SK-N-SH (cell line): ENCODE data around the gene TRPM8. TPM values are rescaled to one million over a fixed set of nuclear protein-coding genes. Genes with fewer than 3 reads are reported as not detected.

ENCODE experiments used
- CTCF ChIA-PET: fragments of 300-600, 350-600 bp; formaldehyde crosslinking; extraction: SDS; loops from one replicate; lab custom pipeline; 2021; lab: Yijun Ruan, JAX
- POLR2A ChIA-PET: fragments of 350-600 bp; sonication (Branson Sonifier 250); formaldehyde crosslinking; extraction: SDS; loops from one replicate; lab custom pipeline; 2020; ENCODE audit warnings: antibody characterized with exemption, inconsistent platforms; lab: Yijun Ruan, JAX
- DNase-seq: peaks from one replicate; pipeline ENCODE4 v3.0.0; 2012
- H2AFZ ChIP-seq: fragments of 200-600 bp; sonication (generic); 2 replicates; pipeline ENCODE4 v1.8.1; 2016; ENCODE audit warnings: antibody characterized with exemption, mild to moderate bottlenecking, low read depth
- H3F3A ChIP-seq: fragments of 200-600 bp; sonication (generic); replicated peaks from 2 replicates; pipeline ENCODE3; 2016; ENCODE audit warnings: antibody characterized with exemption, mild to moderate bottlenecking; ENCODE audit not compliant: insufficient read depth
- H3K27ac ChIP-seq, 2 experiments: fragments of 200-500 bp in 1 of 2; fragments of 200-600 bp in 1 of 2; sonication (Bioruptor generic) in 1 of 2; sonication (generic), shearing (Covaris generic) in 1 of 2; 2 replicates each; pipeline versions ENCODE4 v1.5.1 to v1.6.1; 2014 to 2016; ENCODE audit warnings: low read depth in 2 of 2, inconsistent platforms in 1 of 2, low read length in 1 of 2, mild to moderate bottlenecking in 1 of 2, mixed read lengths in 1 of 2
- H3K27me3 ChIP-seq: fragments of 200-600 bp; sonication (generic), shearing (Covaris generic); 2 replicates; pipeline ENCODE4 v1.6.1; 2016; ENCODE audit warnings: mixed run types; ENCODE audit not compliant: insufficient read depth
- H3K36me3 ChIP-seq, 2 experiments: fragments of 200-500 bp in 1 of 2; fragments of 200-600 bp in 1 of 2; sonication (Bioruptor generic) in 1 of 2; sonication (generic) in 1 of 2; replicated peaks in 1 of 2; 2 replicates each; pipeline versions ENCODE3 to v1.5.1; 2014 to 2016; ENCODE audit warnings: low read length in 1 of 2, mild to moderate bottlenecking in 1 of 2; ENCODE audit not compliant: insufficient read depth in 2 of 2, control insufficient read depth in 1 of 2
- H3K4me1 ChIP-seq, 2 experiments: fragments of 200-500 bp in 1 of 2; fragments of 200-600 bp in 1 of 2; sonication (Bioruptor generic) in 1 of 2; sonication (generic), shearing (Covaris generic) in 1 of 2; 2 replicates each; pipeline versions ENCODE4 v1.5.1 to v1.6.1; 2014 to 2016; ENCODE audit warnings: low read depth in 1 of 2, low read length in 1 of 2, mixed run types in 1 of 2; ENCODE audit not compliant: insufficient read depth in 2 of 2, control insufficient read depth in 1 of 2
- H3K4me2 ChIP-seq: fragments of 200-600 bp; sonication (generic), shearing (Covaris generic); 2 replicates; pipeline ENCODE4 v1.6.1; 2017; ENCODE audit warnings: mixed run types
- H3K4me3 ChIP-seq, 2 experiments: fragments of 200-500 bp in 1 of 2; fragments of 200-600 bp in 1 of 2; sonication (Bioruptor generic) in 1 of 2; sonication (generic), shearing (Covaris generic) in 1 of 2; 2 replicates each; pipeline versions ENCODE4 v1.5.1 to v1.8.1; 2014 to 2016; ENCODE audit warnings: low read depth in 2 of 2, inconsistent platforms in 1 of 2, low read length in 1 of 2, mild to moderate bottlenecking in 1 of 2, mixed read lengths in 1 of 2, moderate library complexity in 1 of 2
- H3K79me2 ChIP-seq: fragments of 200-600 bp; sonication (generic); 2 replicates; pipeline ENCODE4 v1.8.1; 2017; ENCODE audit warnings: mild to moderate bottlenecking; ENCODE audit not compliant: insufficient read depth
- H3K9ac ChIP-seq: fragments of 200-600 bp; sonication (generic); 2 replicates; pipeline ENCODE4 v1.6.1; 2017; ENCODE audit warnings: mixed run types
- H3K9me2 ChIP-seq: fragments of 200-600 bp; sonication (generic); 2 replicates; pipeline ENCODE4 v1.6.1; 2017; ENCODE audit warnings: mixed run types
- H3K9me3 ChIP-seq: fragments of 200-600 bp; sonication (generic); 2 replicates; pipeline ENCODE4 v1.6.1; 2017; ENCODE audit warnings: mixed run types, mild to moderate bottlenecking, moderate library complexity
- H4K20me1 ChIP-seq: fragments of 200-600 bp; sonication (generic); 2 replicates; pipeline ENCODE4 v1.6.1; 2017; ENCODE audit warnings: mild to moderate bottlenecking, mixed run types; ENCODE audit not compliant: insufficient read depth
- CHD2 ChIP-seq: fragments of 150-350 bp; IDR thresholded peaks from 2 replicates; pipeline ENCODE4 v1.6.1; 2018; ENCODE audit warnings: low read length; ENCODE audit not compliant: partially characterized antibody
- FOSL2 ChIP-seq: IDR thresholded peaks from 2 replicates; pipeline ENCODE4 v1.4.0; 2012; ENCODE audit warnings: low read depth, mild to moderate bottlenecking, moderate library complexity, borderline replicate concordance
- GABPA ChIP-seq: IDR thresholded peaks from 2 replicates; pipeline ENCODE4 v1.4.0; 2012; ENCODE audit warnings: low read depth, mild to moderate bottlenecking
- JUND ChIP-seq: IDR thresholded peaks from 2 replicates; pipeline ENCODE4 v1.4.0; 2012
- MXI1 ChIP-seq: IDR thresholded peaks from 2 replicates; pipeline ENCODE4 v1.6.1; 2012; ENCODE audit warnings: mild to moderate bottlenecking, low read depth, low read length, improper control_type of control experiment
- NFIC ChIP-seq: IDR thresholded peaks from 2 replicates; pipeline ENCODE4 v1.4.0; 2012; ENCODE audit warnings: borderline replicate concordance
- POLR2AphosphoS5 ChIP-seq: IDR thresholded peaks from 2 replicates; pipeline ENCODE4 v1.6.1; 2012; ENCODE audit warnings: low read depth, low read length
- RAD21 ChIP-seq: IDR thresholded peaks from 2 replicates; pipeline ENCODE4 v1.6.1; 2012; ENCODE audit warnings: mild to moderate bottlenecking, low read length
- RCOR1 ChIP-seq: fragments of 150-350 bp; IDR thresholded peaks from 2 replicates; pipeline ENCODE4 v1.6.1; 2017; ENCODE audit warnings: antibody characterized with exemption, low read length
- RXRA ChIP-seq: IDR thresholded peaks from 2 replicates; pipeline ENCODE4 v1.4.0; 2012; ENCODE audit warnings: low read depth, mild to moderate bottlenecking, borderline replicate concordance
- SIN3A ChIP-seq: IDR thresholded peaks from 2 replicates; pipeline ENCODE4 v1.6.1; 2012; ENCODE audit warnings: low read depth, mild to moderate bottlenecking, low read length, moderate library complexity, borderline replicate concordance
- TCF12 ChIP-seq: IDR thresholded peaks from 2 replicates; pipeline ENCODE4 v1.4.0; 2012
- TEAD4 ChIP-seq: IDR thresholded peaks from 2 replicates; pipeline ENCODE4 v1.4.0; 2012; ENCODE audit warnings: mild to moderate bottlenecking, borderline replicate concordance; ENCODE audit not compliant: insufficient read depth
- YY1 ChIP-seq: IDR thresholded peaks from 2 replicates; pipeline ENCODE4 v1.4.0; 2012; ENCODE audit warnings: low read depth, mild to moderate bottlenecking
- WGBS: methylation state at CpG from one replicate; pipeline ENCODE4 v1.1.6; 2017; ENCODE audit warnings: low lambda C conversion rate; 5-methylcytosine and 5-hydroxymethylcytosine counted together
- polyA plus RNA-seq, 3 experiments: library from polyadenylated mRNA; depleted of rRNA; stranded (reverse); fragments of >200 nt; gene quantifications; 2 replicates each; pipeline ENCODE4 v1.2.3, GENCODE V29; 2012
- TF ChIP-seq, protein P1 (sequence below): fragments of 200-600 bp; sonication (generic); IDR thresholded peaks from 2 replicates; pipeline ENCODE4 v1.6.1; 2017; ENCODE audit warnings: antibody characterized with exemption, mild to moderate bottlenecking, moderate library complexity
- TF ChIP-seq, protein P2 (sequence below): fragments of 150-350 bp; IDR thresholded peaks from 2 replicates; pipeline ENCODE4 v1.6.1; 2017; ENCODE audit warnings: antibody characterized with exemption, low read length, low read depth, borderline replicate concordance
- TF ChIP-seq, protein P3 (sequence below): IDR thresholded peaks from 2 replicates; pipeline ENCODE4 v1.4.0; 2012; ENCODE audit warnings: low read depth, borderline replicate concordance
- TF ChIP-seq, protein P4 (sequence below): IDR thresholded peaks from 2 replicates; pipeline ENCODE4 v1.6.1; 2012; ENCODE audit warnings: mild to moderate bottlenecking, low read depth, low read length, moderate library complexity
- TF ChIP-seq, protein P5 (sequence below): IDR thresholded peaks from 2 replicates; pipeline ENCODE4 v1.4.0; 2012; ENCODE audit warnings: low read depth

The TRPM8 gene
- polyA plus RNA-seq, 1 of the 3 experiments (the other 2 are of a cell fraction), result 0.85 TPM

DNA sequence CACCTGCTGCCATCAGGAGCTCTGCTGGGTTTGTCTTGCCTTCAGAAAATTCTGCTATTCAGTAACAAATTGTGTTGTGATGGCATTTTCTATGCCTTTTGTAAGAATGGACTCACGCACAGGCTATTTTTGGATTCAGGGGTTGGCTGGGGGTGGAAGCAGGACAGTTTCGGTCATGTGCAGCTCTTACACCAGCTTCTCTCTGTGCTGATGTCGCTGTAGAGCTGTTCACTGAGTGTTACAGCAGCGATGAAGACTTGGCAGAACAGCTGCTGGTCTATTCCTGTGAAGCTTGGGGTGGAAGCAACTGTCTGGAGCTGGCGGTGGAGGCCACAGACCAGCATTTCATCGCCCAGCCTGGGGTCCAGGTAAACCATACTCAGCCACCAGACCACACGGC lies 49.2 kb downstream of the TRPM8 start (continued):
- TF ChIP-seq, protein P1, sequence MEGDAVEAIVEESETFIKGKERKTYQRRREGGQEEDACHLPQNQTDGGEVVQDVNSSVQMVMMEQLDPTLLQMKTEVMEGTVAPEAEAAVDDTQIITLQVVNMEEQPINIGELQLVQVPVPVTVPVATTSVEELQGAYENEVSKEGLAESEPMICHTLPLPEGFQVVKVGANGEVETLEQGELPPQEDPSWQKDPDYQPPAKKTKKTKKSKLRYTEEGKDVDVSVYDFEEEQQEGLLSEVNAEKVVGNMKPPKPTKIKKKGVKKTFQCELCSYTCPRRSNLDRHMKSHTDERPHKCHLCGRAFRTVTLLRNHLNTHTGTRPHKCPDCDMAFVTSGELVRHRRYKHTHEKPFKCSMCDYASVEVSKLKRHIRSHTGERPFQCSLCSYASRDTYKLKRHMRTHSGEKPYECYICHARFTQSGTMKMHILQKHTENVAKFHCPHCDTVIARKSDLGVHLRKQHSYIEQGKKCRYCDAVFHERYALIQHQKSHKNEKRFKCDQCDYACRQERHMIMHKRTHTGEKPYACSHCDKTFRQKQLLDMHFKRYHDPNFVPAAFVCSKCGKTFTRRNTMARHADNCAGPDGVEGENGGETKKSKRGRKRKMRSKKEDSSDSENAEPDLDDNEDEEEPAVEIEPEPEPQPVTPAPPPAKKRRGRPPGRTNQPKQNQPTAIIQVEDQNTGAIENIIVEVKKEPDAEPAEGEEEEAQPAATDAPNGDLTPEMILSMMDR, result no peak
- TF ChIP-seq NFIC (no peak), JUND (no peak), SIN3A (no peak), YY1 (no peak), RXRA (no peak), TEAD4 (no peak), FOSL2 (no peak)
- TF ChIP-seq, protein P2, sequence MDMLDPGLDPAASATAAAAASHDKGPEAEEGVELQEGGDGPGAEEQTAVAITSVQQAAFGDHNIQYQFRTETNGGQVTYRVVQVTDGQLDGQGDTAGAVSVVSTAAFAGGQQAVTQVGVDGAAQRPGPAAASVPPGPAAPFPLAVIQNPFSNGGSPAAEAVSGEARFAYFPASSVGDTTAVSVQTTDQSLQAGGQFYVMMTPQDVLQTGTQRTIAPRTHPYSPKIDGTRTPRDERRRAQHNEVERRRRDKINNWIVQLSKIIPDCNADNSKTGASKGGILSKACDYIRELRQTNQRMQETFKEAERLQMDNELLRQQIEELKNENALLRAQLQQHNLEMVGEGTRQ, result no peak

DNA sequence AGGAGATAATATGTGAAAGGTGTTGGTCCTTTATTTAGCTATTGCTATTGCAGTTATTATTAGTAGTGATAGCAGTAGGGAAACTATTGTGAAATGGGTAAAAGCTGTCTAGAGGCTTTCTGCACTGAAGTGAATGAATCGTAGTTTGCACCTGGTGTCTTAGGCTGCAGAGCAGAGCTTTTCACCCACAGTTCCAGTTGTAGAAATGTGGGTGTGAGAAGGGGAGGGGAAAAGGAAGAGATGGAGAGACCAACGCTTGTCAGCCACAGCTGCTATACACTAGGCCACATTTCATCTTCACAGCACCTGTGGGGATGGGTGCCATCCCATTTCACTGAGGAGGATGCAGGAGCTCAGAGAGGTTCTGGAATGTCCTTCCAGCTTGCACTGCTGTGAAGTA lies 50.0 kb downstream of the TRPM8 start:
- H2AFZ ChIP-seq, result no peak overlapping the region
- no peaks in the 10 kb centered on the region for H3K79me2 ChIP-seq
- CTCF ChIA-PET, result interaction anchor here (1.4 kb wide), 2 partner anchors 14 to 534 kb away, joined by 3 to 5 read pairs; no protein-coding TSS in a partner anchor
- no peak overlapping the region for H3K9ac ChIP-seq
- no peaks in the 10 kb centered on the region for H3F3A ChIP-seq
- POLR2A ChIA-PET, result no interaction called here
- no peaks in the 10 kb centered on the region for H3K9me3 ChIP-seq
- no peaks in the 10 kb centered on the region for H3K27me3 ChIP-seq
- no peak overlapping the region for H3K27ac ChIP-seq
- H3K4me3 ChIP-seq, result no peak overlapping the region
- no peaks in the 10 kb centered on the region for H3K9me2 ChIP-seq
- H3K4me1 ChIP-seq, result no peaks in the 10 kb centered on the region
- no peaks in the 10 kb centered on the region for H4K20me1 ChIP-seq
- WGBS, result 91% methylated on average over 2 of the region's 2 CpGs
- TF ChIP-seq, protein P3, sequence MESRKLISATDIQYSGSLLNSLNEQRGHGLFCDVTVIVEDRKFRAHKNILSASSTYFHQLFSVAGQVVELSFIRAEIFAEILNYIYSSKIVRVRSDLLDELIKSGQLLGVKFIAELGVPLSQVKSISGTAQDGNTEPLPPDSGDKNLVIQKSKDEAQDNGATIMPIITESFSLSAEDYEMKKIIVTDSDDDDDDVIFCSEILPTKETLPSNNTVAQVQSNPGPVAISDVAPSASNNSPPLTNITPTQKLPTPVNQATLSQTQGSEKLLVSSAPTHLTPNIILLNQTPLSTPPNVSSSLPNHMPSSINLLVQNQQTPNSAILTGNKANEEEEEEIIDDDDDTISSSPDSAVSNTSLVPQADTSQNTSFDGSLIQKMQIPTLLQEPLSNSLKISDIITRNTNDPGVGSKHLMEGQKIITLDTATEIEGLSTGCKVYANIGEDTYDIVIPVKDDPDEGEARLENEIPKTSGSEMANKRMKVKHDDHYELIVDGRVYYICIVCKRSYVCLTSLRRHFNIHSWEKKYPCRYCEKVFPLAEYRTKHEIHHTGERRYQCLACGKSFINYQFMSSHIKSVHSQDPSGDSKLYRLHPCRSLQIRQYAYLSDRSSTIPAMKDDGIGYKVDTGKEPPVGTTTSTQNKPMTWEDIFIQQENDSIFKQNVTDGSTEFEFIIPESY, result no peak
- H3K4me2 ChIP-seq, result no peak overlapping the region
- no peaks in the 10 kb centered on the region for H3K36me3 ChIP-seq
- DNase-seq, result no peak

DNA sequence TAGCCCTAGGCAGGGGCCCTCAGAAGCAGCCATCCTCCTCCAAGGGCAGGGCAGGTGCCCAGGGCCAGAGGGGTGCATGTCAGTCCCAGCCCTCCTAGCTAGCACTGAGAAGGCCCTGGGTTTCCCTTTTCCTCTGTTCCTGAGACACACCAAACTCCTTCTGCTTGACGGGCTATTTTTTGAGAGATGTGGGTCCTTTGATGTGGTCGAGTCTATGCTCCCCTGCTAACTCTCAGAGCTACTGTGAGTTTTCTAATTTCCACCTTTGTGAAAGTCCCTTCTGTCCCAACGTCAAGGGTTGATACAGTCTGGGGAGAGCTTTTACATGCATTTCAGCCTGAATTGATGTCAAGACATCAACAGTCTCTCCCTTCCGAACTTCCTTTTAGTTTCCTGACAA lies 51.4 kb downstream of the TRPM8 start:
- no peak overlapping the region for H3K4me3 ChIP-seq
- ChIA-PET CTCF (interaction anchor here (0.9 kb wide), 1 partner anchor 532 kb away, joined by 4 read pairs; no protein-coding TSS in a partner anchor), POLR2A (no interaction called here)
- H4K20me1 ChIP-seq, result no peaks in the 10 kb centered on the region
- no peaks in the 10 kb centered on the region for H3K36me3 ChIP-seq
- H3K27ac ChIP-seq, result no peak overlapping the region
- no peak for DNase-seq
- H3K4me1 ChIP-seq, result no peaks in the 10 kb centered on the region
- no peak for TF ChIP-seq RAD21
- TF ChIP-seq, protein P4, sequence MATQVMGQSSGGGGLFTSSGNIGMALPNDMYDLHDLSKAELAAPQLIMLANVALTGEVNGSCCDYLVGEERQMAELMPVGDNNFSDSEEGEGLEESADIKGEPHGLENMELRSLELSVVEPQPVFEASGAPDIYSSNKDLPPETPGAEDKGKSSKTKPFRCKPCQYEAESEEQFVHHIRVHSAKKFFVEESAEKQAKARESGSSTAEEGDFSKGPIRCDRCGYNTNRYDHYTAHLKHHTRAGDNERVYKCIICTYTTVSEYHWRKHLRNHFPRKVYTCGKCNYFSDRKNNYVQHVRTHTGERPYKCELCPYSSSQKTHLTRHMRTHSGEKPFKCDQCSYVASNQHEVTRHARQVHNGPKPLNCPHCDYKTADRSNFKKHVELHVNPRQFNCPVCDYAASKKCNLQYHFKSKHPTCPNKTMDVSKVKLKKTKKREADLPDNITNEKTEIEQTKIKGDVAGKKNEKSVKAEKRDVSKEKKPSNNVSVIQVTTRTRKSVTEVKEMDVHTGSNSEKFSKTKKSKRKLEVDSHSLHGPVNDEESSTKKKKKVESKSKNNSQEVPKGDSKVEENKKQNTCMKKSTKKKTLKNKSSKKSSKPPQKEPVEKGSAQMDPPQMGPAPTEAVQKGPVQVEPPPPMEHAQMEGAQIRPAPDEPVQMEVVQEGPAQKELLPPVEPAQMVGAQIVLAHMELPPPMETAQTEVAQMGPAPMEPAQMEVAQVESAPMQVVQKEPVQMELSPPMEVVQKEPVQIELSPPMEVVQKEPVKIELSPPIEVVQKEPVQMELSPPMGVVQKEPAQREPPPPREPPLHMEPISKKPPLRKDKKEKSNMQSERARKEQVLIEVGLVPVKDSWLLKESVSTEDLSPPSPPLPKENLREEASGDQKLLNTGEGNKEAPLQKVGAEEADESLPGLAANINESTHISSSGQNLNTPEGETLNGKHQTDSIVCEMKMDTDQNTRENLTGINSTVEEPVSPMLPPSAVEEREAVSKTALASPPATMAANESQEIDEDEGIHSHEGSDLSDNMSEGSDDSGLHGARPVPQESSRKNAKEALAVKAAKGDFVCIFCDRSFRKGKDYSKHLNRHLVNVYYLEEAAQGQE, result no peak
- no peak for TF ChIP-seq TEAD4
- no peak for TF ChIP-seq POLR2AphosphoS5
- TF ChIP-seq, protein P5, sequence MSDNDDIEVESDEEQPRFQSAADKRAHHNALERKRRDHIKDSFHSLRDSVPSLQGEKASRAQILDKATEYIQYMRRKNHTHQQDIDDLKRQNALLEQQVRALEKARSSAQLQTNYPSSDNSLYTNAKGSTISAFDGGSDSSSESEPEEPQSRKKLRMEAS, result no peak
- no peak for TF ChIP-seq MXI1
- no peak for TF ChIP-seq YY1
- no peak for TF ChIP-seq CHD2
- no peak for TF ChIP-seq SIN3A
- no peak for TF ChIP-seq NFIC
- TF ChIP-seq TCF12, result no peak
- no peak for TF ChIP-seq RCOR1
- no peak for TF ChIP-seq GABPA
- no peak overlapping the region for H2AFZ ChIP-seq
- H3K27me3 ChIP-seq, result no peaks in the 10 kb centered on the region
- no peaks in the 10 kb centered on the region for H3F3A ChIP-seq
- no peaks in the 10 kb centered on the region for H3K9me3 ChIP-seq
- H3K9me2 ChIP-seq, result no peaks in the 10 kb centered on the region
- WGBS, result 89% methylated on average over 4 of the region's 4 CpGs
- H3K4me2 ChIP-seq, result no peak overlapping the region
- no peaks in the 10 kb centered on the region for H3K79me2 ChIP-seq
- no peak overlapping the region for H3K9ac ChIP-seq
